DND-41 (cell line): ENCODE measurements around the gene VWA3B.

Experiments used
- ATAC-seq: fragments of 200-7000 bp; cut with Tn5 transposase; 3 replicates; pipeline ENCODE4 v1.9.1; 2021; ENCODE audit warnings: low read depth; ENCODE audit not compliant: insufficient read depth
- DNase-seq: peaks from one replicate; pipeline ENCODE4 v3.0.0-alpha.2; 2020
- H2AFZ ChIP-seq: 2 replicates; pipeline ENCODE4 v1.6.0; 2012; ENCODE audit warnings: low read depth, low read length
- H3K27ac ChIP-seq: 2 replicates; pipeline ENCODE4 v1.5.1; 2012; ENCODE audit warnings: low read length, inconsistent platforms
- H3K27me3 ChIP-seq: fragments of 200-600 bp; sonication (generic); 2 replicates; pipeline ENCODE4 v1.6.0; 2012; ENCODE audit warnings: low read length, mild to moderate bottlenecking, inconsistent platforms; ENCODE audit not compliant: insufficient read depth, poor library complexity
- H3K36me3 ChIP-seq: 2 replicates; pipeline ENCODE4 v1.5.1; 2012; ENCODE audit warnings: low read length, inconsistent platforms; ENCODE audit not compliant: insufficient read depth
- H3K4me1 ChIP-seq: 2 replicates; pipeline ENCODE4 v1.5.1; 2012; ENCODE audit warnings: mild to moderate bottlenecking, low read length; ENCODE audit not compliant: insufficient read depth
- H3K4me2 ChIP-seq: 2 replicates; pipeline ENCODE4 v1.6.0; 2012; ENCODE audit warnings: mild to moderate bottlenecking, moderate library complexity, low read length, inconsistent platforms; ENCODE audit not compliant: insufficient read depth
- H3K4me3 ChIP-seq, 2 experiments: fragments of 200-600 bp in 1 of 2; shearing (Covaris generic) in 1 of 2; 2 replicates each; pipeline ENCODE4 v1.5.1; 2012 to 2016; ENCODE audit warnings: inconsistent platforms in 2 of 2, low read length in 2 of 2, mild to moderate bottlenecking in 2 of 2, low read depth in 1 of 2, moderate library complexity in 1 of 2
- H3K79me2 ChIP-seq: 2 replicates; pipeline ENCODE4 v1.6.0; 2012; ENCODE audit warnings: low read length, inconsistent platforms; ENCODE audit not compliant: insufficient read depth
- H3K9ac ChIP-seq: 2 replicates; pipeline ENCODE4 v1.6.0; 2012; ENCODE audit warnings: low read depth, mild to moderate bottlenecking, inconsistent platforms, low read length, moderate library complexity
- H3K9me3 ChIP-seq: 2 replicates; pipeline ENCODE4 v1.5.1; 2012; ENCODE audit warnings: low read length, moderate library complexity, mild to moderate bottlenecking, inconsistent platforms; ENCODE audit not compliant: insufficient read depth, severe bottlenecking
- H4K20me1 ChIP-seq: 2 replicates; pipeline ENCODE4 v1.6.0; 2012; ENCODE audit warnings: low read length; ENCODE audit not compliant: insufficient read depth
- CTCF ChIP-seq: IDR thresholded peaks from 2 replicates; pipeline ENCODE4 v1.5.1; 2012; ENCODE audit warnings: borderline replicate concordance, low read length, moderate library complexity, mild to moderate bottlenecking; ENCODE audit not compliant: poor library complexity, severe bottlenecking; ENCODE audit errors: extremely low read depth
- EZH2 ChIP-seq: IDR thresholded peaks from 3 replicates; pipeline ENCODE4 v1.6.1; 2012; ENCODE audit warnings: borderline replicate concordance, low read depth, mild to moderate bottlenecking, moderate library complexity, low read length, inconsistent platforms; ENCODE audit not compliant: severe bottlenecking

VWA3B gene

GRCh38 chr2:98165516-98166071 lies 78.6 kb downstream of the VWA3B start:
- Histone ChIP-seq H4K20me1 (no peaks in the 10 kb centered on the region), H3K4me2 (no peak overlapping the region), H3K4me3 (no peak overlapping the region), H3K36me3 (no peaks in the 10 kb centered on the region), H3K27ac (no peak overlapping the region), H3K9me3 (no peaks in the 10 kb centered on the region), H2AFZ (no peak overlapping the region), H3K79me2 (no peaks in the 10 kb centered on the region), H3K9ac (no peak overlapping the region), H3K27me3 (peaks cover 4% of the 10 kb centered on the region), H3K4me1 (no peaks in the 10 kb centered on the region)
- DNase-seq (no peak), ATAC-seq (no peak)
- TF ChIP-seq CTCF (no peak), EZH2 (no peak)

GRCh38 chr2:98167916-98168315 lies 80.9 kb downstream of the VWA3B start:
- Histone ChIP-seq H3K36me3 (no peaks in the 10 kb centered on the region), H4K20me1 (no peaks in the 10 kb centered on the region), H3K27ac (no peak overlapping the region), H3K4me2 (no peak overlapping the region), H3K27me3 (peaks cover 4% of the 10 kb centered on the region), H3K79me2 (no peaks in the 10 kb centered on the region), H3K4me3 (no peak overlapping the region), H2AFZ (no peak overlapping the region), H3K9ac (no peak overlapping the region), H3K9me3 (no peaks in the 10 kb centered on the region), H3K4me1 (no peaks in the 10 kb centered on the region)
- no peak for TF ChIP-seq EZH2
- TF ChIP-seq CTCF = no peak
- no peak for ATAC-seq
- no peak for DNase-seq

GRCh38 chr2:98170076-98170475 lies 83.1 kb downstream of the VWA3B start:
- Histone ChIP-seq H3K4me2 (no peak overlapping the region), H3K4me3 (no peak overlapping the region), H4K20me1 (no peaks in the 10 kb centered on the region), H3K9ac (no peak overlapping the region), H3K4me1 (no peaks in the 10 kb centered on the region), H3K27ac (no peak overlapping the region), H3K36me3 (no peaks in the 10 kb centered on the region), H3K79me2 (no peaks in the 10 kb centered on the region), H3K27me3 (peaks cover 13% of the 10 kb centered on the region), H3K9me3 (no peaks in the 10 kb centered on the region), H2AFZ (no peak overlapping the region)
- ATAC-seq (no peak), DNase-seq (no peak)
- no peak for TF ChIP-seq EZH2
- no peak for TF ChIP-seq CTCF

DNA sequence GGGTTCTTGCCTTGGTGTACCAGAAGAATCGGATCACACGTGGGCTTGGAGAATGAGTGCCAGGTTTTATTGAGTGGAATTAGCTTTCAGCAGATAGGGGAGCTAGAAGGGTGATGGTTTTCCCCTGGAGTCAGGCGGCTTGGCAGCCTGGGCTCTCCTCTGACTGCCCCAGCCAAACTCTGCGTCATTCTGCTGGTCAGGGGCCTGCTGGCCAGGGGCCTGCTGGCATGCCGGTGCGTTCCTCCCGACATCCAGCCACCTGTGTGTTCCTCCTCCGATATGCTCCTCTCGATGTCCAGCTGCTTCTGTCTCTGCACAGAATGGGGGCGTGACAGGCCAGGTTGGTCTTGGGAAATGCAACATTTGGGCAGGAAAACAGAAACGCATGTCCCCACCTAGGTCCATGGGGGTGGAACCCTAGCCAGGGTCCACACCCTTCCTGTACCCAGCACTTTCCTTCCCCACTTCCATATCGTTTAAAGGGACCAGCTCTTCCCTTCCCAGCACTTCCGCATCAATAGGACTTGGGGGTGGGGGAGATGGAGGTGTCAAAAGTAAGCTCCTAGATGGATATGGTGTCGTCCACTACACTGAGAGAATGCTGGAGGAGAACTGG lies 85.3 kb downstream of the VWA3B start:
- H3K79me2 ChIP-seq = no peaks in the 10 kb centered on the region
- no peak for DNase-seq
- H2AFZ ChIP-seq = no peak overlapping the region
- peaks cover 29% of the 10 kb centered on the region for H3K27me3 ChIP-seq
- no peaks in the 10 kb centered on the region for H4K20me1 ChIP-seq
- no peak for ATAC-seq
- no peak overlapping the region for H3K4me3 ChIP-seq
- TF ChIP-seq CTCF (no peak), EZH2 (no peak)
- no peak overlapping the region for H3K9ac ChIP-seq
- H3K9me3 ChIP-seq = no peaks in the 10 kb centered on the region
- H3K27ac ChIP-seq = no peak overlapping the region
- H3K4me2 ChIP-seq = no peak overlapping the region
- H3K36me3 ChIP-seq = no peaks in the 10 kb centered on the region
- no peaks in the 10 kb centered on the region for H3K4me1 ChIP-seq
